H1 (cell line): ENCODE results near the gene MYO3A. TPM values are rescaled to one million over a fixed set of nuclear protein-coding genes. Genes with fewer than 3 reads are reported as not detected.

Experiments
- BCL11A ChIP-seq, 2 experiments: IDR thresholded peaks; one replicate each; pipeline ENCODE4 v1.6.1; 2011; ENCODE audit warnings: low read depth in 2 of 2, low read length in 2 of 2, mild to moderate bottlenecking in 2 of 2
- CBX8 ChIP-seq: fragments of 300-800, 300-1000 bp; sonication (generic); IDR thresholded peaks from 2 replicates; pipeline ENCODE4 v1.7.1; 2016; ENCODE audit warnings: low read depth, low read length, borderline replicate concordance
- CHD2 ChIP-seq: IDR thresholded peaks from 2 replicates; pipeline ENCODE4 v1.6.1; 2012; ENCODE audit warnings: low read length, improper control_type of control experiment
- FOSL1 ChIP-seq: IDR thresholded peaks from 2 replicates; pipeline ENCODE4 v1.6.1; 2011; ENCODE audit warnings: mild to moderate bottlenecking, low read depth, low read length, moderate library complexity; ENCODE audit not compliant: insufficient read depth
- KDM1A ChIP-seq: fragments of 200-600, 300-600 bp; sonication (generic); IDR thresholded peaks from 2 replicates; pipeline ENCODE4 v1.7.1; 2016; ENCODE audit warnings: mild to moderate bottlenecking, low read length, borderline replicate concordance
- KDM4A ChIP-seq: IDR thresholded peaks from one replicate; pipeline ENCODE4 v1.7.1; 2012; ENCODE audit warnings: low read depth, mild to moderate bottlenecking, moderate library complexity, low read length, inconsistent platforms; ENCODE audit not compliant: severe bottlenecking
- PHF8 ChIP-seq: fragments of 200-600 bp; sonication (generic); conservative IDR thresholded peaks from 2 replicates; pipeline ENCODE4 v1.7.1; 2012; ENCODE audit warnings: low read depth, mild to moderate bottlenecking, inconsistent platforms, low read length, moderate library complexity
- SP1 ChIP-seq: IDR thresholded peaks from 2 replicates; pipeline ENCODE4 v1.6.1; 2011; ENCODE audit warnings: low read depth, low read length
- TEAD4 ChIP-seq: IDR thresholded peaks from 2 replicates; pipeline ENCODE4 v1.6.1; 2012; ENCODE audit warnings: low read depth, low read length, inconsistent platforms, mixed read lengths
- polyA plus RNA-seq, 7 experiments: library from polyadenylated mRNA; depleted of rRNA in 3 of 7; stranded (reverse) in 5 of 7; unstranded in 2 of 7; fragments of >200 nt in 5 of 7; fragments of 200-250 nt in 2 of 7; gene quantifications; 1 replicate in 5 of 7; 2 replicates in 1 of 7; 4 replicates in 1 of 7; pipeline versions ENCODE4 v1.2.1 to v1.2.3, GENCODE V29; 2011 to 2013; ENCODE audit warnings: missing spikeins in 2 of 7, mixed read lengths in 2 of 7
- total RNA-seq: library from RNA; stranded (reverse); fragmentation: NEBNext Ultra II Directional; extraction: Animal tissue kit (Norgen Biotek cat#: 25700); gene quantifications from 2 replicates; pipeline ENCODE4 v1.2.1, GENCODE V29; 2021
- TF ChIP-seq, protein P1 (sequence below): fragments of 300-600 bp; sonication (generic); IDR thresholded peaks from 2 replicates; pipeline ENCODE4 v1.7.1; 2012; ENCODE audit warnings: low read length, moderate library complexity, mild to moderate bottlenecking, inconsistent platforms; ENCODE audit not compliant: insufficient replicate concordance
- TF ChIP-seq, protein P2 (sequence below): IDR thresholded peaks from 2 replicates; pipeline ENCODE4 v1.6.1; 2011; ENCODE audit warnings: low read length, improper control_type of control experiment

MYO3A gene
- total and polyA plus RNA-seq, 2 of the 8 experiments (the other 6 are each of a cell fraction or from before 2014, with no cell fraction given) = 3.9 to 5.3 TPM

DNA sequence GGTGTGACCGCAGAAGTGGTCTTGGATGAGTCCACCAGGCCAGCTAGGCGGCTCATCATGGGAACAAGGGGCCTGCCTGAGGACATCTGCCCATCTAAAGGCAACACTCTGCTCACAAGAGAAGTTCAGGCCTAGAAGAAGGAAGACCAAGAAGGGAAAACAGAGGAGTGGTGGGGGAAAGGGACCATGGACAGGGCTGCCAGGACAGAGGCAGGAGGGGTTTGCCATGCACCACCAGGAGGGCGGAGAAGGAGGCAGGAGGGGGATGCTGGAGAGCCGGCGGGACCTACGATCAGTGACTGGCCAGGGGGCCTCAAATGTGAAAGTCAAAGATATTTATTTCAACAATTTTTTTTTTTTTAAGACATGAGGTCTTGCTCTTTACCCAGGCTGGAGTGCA is 315.7 kb downstream of the MYO3A start (continued):
- TF ChIP-seq, protein P1, sequence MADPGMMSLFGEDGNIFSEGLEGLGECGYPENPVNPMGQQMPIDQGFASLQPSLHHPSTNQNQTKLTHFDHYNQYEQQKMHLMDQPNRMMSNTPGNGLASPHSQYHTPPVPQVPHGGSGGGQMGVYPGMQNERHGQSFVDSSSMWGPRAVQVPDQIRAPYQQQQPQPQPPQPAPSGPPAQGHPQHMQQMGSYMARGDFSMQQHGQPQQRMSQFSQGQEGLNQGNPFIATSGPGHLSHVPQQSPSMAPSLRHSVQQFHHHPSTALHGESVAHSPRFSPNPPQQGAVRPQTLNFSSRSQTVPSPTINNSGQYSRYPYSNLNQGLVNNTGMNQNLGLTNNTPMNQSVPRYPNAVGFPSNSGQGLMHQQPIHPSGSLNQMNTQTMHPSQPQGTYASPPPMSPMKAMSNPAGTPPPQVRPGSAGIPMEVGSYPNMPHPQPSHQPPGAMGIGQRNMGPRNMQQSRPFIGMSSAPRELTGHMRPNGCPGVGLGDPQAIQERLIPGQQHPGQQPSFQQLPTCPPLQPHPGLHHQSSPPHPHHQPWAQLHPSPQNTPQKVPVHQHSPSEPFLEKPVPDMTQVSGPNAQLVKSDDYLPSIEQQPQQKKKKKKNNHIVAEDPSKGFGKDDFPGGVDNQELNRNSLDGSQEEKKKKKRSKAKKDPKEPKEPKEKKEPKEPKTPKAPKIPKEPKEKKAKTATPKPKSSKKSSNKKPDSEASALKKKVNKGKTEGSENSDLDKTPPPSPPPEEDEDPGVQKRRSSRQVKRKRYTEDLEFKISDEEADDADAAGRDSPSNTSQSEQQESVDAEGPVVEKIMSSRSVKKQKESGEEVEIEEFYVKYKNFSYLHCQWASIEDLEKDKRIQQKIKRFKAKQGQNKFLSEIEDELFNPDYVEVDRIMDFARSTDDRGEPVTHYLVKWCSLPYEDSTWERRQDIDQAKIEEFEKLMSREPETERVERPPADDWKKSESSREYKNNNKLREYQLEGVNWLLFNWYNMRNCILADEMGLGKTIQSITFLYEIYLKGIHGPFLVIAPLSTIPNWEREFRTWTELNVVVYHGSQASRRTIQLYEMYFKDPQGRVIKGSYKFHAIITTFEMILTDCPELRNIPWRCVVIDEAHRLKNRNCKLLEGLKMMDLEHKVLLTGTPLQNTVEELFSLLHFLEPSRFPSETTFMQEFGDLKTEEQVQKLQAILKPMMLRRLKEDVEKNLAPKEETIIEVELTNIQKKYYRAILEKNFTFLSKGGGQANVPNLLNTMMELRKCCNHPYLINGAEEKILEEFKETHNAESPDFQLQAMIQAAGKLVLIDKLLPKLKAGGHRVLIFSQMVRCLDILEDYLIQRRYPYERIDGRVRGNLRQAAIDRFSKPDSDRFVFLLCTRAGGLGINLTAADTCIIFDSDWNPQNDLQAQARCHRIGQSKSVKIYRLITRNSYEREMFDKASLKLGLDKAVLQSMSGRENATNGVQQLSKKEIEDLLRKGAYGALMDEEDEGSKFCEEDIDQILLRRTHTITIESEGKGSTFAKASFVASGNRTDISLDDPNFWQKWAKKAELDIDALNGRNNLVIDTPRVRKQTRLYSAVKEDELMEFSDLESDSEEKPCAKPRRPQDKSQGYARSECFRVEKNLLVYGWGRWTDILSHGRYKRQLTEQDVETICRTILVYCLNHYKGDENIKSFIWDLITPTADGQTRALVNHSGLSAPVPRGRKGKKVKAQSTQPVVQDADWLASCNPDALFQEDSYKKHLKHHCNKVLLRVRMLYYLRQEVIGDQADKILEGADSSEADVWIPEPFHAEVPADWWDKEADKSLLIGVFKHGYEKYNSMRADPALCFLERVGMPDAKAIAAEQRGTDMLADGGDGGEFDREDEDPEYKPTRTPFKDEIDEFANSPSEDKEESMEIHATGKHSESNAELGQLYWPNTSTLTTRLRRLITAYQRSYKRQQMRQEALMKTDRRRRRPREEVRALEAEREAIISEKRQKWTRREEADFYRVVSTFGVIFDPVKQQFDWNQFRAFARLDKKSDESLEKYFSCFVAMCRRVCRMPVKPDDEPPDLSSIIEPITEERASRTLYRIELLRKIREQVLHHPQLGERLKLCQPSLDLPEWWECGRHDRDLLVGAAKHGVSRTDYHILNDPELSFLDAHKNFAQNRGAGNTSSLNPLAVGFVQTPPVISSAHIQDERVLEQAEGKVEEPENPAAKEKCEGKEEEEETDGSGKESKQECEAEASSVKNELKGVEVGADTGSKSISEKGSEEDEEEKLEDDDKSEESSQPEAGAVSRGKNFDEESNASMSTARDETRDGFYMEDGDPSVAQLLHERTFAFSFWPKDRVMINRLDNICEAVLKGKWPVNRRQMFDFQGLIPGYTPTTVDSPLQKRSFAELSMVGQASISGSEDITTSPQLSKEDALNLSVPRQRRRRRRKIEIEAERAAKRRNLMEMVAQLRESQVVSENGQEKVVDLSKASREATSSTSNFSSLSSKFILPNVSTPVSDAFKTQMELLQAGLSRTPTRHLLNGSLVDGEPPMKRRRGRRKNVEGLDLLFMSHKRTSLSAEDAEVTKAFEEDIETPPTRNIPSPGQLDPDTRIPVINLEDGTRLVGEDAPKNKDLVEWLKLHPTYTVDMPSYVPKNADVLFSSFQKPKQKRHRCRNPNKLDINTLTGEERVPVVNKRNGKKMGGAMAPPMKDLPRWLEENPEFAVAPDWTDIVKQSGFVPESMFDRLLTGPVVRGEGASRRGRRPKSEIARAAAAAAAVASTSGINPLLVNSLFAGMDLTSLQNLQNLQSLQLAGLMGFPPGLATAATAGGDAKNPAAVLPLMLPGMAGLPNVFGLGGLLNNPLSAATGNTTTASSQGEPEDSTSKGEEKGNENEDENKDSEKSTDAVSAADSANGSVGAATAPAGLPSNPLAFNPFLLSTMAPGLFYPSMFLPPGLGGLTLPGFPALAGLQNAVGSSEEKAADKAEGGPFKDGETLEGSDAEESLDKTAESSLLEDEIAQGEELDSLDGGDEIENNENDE = no peak
- TF ChIP-seq KDM4A = no peak
- TF ChIP-seq CHD2 = no peak
- no peak for TF ChIP-seq PHF8
- no peak for TF ChIP-seq BCL11A (IDR thresholded peaks at IDR 0.05; ENCODE audit: low read depth in 2 of 2, low read length in 2 of 2)
- no peak for TF ChIP-seq SP1
- TF ChIP-seq, protein P2, sequence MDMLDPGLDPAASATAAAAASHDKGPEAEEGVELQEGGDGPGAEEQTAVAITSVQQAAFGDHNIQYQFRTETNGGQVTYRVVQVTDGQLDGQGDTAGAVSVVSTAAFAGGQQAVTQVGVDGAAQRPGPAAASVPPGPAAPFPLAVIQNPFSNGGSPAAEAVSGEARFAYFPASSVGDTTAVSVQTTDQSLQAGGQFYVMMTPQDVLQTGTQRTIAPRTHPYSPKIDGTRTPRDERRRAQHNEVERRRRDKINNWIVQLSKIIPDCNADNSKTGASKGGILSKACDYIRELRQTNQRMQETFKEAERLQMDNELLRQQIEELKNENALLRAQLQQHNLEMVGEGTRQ = no peak
- TF ChIP-seq TEAD4 = no peak
- no peak for TF ChIP-seq KDM1A
- TF ChIP-seq FOSL1 = no peak
- no peak for TF ChIP-seq CBX8
